H1 (cell line): ENCODE measurements around the gene ARHGEF38.

Source experiments
- BCL11A ChIP-seq, 2 experiments: IDR thresholded peaks; one replicate each; pipeline ENCODE4 v1.6.1; 2011; ENCODE audit warnings: low read depth in 2 of 2, low read length in 2 of 2, mild to moderate bottlenecking in 2 of 2
- BRCA1 ChIP-seq: IDR thresholded peaks from 2 replicates; pipeline ENCODE4 v1.6.1; 2012; ENCODE audit warnings: low read depth, low read length, improper control_type of control experiment
- CEBPB ChIP-seq: IDR thresholded peaks from 2 replicates; pipeline ENCODE4 v1.6.1; 2012; ENCODE audit warnings: low read depth, low read length
- CTCF ChIP-seq, 3 experiments: IDR thresholded peaks; 1 replicate in 2 of 3; 2 replicates in 1 of 3; pipeline versions ENCODE4 v1.5.1 to v1.6.1; 2011; ENCODE audit warnings: low read length in 3 of 3, mild to moderate bottlenecking in 3 of 3, inconsistent platforms in 2 of 3, low read depth in 1 of 3, moderate library complexity in 1 of 3; ENCODE audit not compliant: insufficient read depth in 1 of 3; ENCODE audit errors: control extremely low read depth in 1 of 3
- MAX ChIP-seq: IDR thresholded peaks from 2 replicates; pipeline ENCODE4 v1.6.1; 2012; ENCODE audit warnings: inconsistent platforms
- NANOG ChIP-seq: IDR thresholded peaks from 2 replicates; pipeline ENCODE4 v1.6.1; 2011; ENCODE audit warnings: low read length, low read depth, mild to moderate bottlenecking, inconsistent platforms; ENCODE audit not compliant: insufficient read depth, poor library complexity, severe bottlenecking
- POLR2A ChIP-seq, 2 experiments: IDR thresholded peaks; 1 replicate in 1 of 2; 2 replicates in 1 of 2; pipeline ENCODE4 v1.6.1; 2011; ENCODE audit warnings: low read depth in 2 of 2, low read length in 2 of 2, mild to moderate bottlenecking in 2 of 2; ENCODE audit errors: control extremely low read depth in 1 of 2
- RAD21 ChIP-seq, 2 experiments: IDR thresholded peaks in 1 of 2; conservative IDR thresholded peaks in 1 of 2; 2 replicates each; pipeline ENCODE4 v1.6.1; 2011; ENCODE audit warnings: low read depth in 2 of 2, low read length in 2 of 2, improper control_type of control experiment in 1 of 2, inconsistent platforms in 1 of 2, mild to moderate bottlenecking in 1 of 2, moderate library complexity in 1 of 2
- RFX5 ChIP-seq: IDR thresholded peaks from 2 replicates; pipeline ENCODE4 v1.6.1; 2011; ENCODE audit warnings: low read depth, low read length, improper control_type of control experiment, borderline replicate concordance
- RNF2 ChIP-seq: fragments of 200-900, 300-1000 bp; sonication (generic); IDR thresholded peaks from 2 replicates; pipeline ENCODE4 v1.7.1; 2016; ENCODE audit warnings: borderline replicate concordance, low read depth, mild to moderate bottlenecking, antibody characterized with exemption, low read length; ENCODE audit not compliant: poor library complexity, severe bottlenecking; ENCODE audit errors: missing control alignments
- RXRA ChIP-seq: IDR thresholded peaks from 2 replicates; pipeline ENCODE4 v1.6.1; 2011; ENCODE audit warnings: low read depth, mild to moderate bottlenecking, low read length, moderate library complexity; ENCODE audit not compliant: insufficient read depth
- SIN3A ChIP-seq, 2 experiments: IDR thresholded peaks in 1 of 2; conservative IDR thresholded peaks in 1 of 2; 2 replicates each; pipeline ENCODE4 v1.6.1; 2011 to 2012; ENCODE audit warnings: low read length in 2 of 2, improper control_type of control experiment in 1 of 2, low read depth in 1 of 2, mild to moderate bottlenecking in 1 of 2

- TF ChIP-seq RFX5 (no peak), CTCF (IDR thresholded peaks at IDR 0.05; ENCODE audit: control extremely low read depth in 1 of 3, insufficient read depth in 1 of 3, low read depth in 1 of 3, low read length in 3 of 3) (no peak), SIN3A (conservative IDR thresholded peaks at IDR 0.05 in 1 of 2, IDR thresholded peaks at IDR 0.05 in 1 of 2; ENCODE audit: low read depth in 1 of 2, low read length in 2 of 2) (no peak), MAX (no peak), BCL11A (IDR thresholded peaks at IDR 0.05; ENCODE audit: low read depth in 2 of 2, low read length in 2 of 2) (no peak), BRCA1 (no peak), CEBPB (no peak), RAD21 (IDR thresholded peaks at IDR 0.05 in 1 of 2, conservative IDR thresholded peaks at IDR 0.05 in 1 of 2; ENCODE audit: low read depth in 2 of 2, low read length in 2 of 2) (no peak), NANOG (no peak), RXRA (no peak), RNF2 (no peak), POLR2A (IDR thresholded peaks at IDR 0.05; ENCODE audit: control extremely low read depth in 1 of 2, low read depth in 2 of 2, low read length in 2 of 2) (no peak)
Observed at GRCh38 chr4:105659190-105659589, 106.8 kb downstream of the ARHGEF38 start.
